CD4-positive, alpha-beta T cell treated with Interferon alpha-2 for 1 hour (primary cell): ENCODE results near the gene SLC38A10.

Experiments
- DNase-seq, 2 donors: peaks; one replicate each; pipeline ENCODE4 v3.0.0-alpha.2; 2020 to 2022

SLC38A10 gene

DNA sequence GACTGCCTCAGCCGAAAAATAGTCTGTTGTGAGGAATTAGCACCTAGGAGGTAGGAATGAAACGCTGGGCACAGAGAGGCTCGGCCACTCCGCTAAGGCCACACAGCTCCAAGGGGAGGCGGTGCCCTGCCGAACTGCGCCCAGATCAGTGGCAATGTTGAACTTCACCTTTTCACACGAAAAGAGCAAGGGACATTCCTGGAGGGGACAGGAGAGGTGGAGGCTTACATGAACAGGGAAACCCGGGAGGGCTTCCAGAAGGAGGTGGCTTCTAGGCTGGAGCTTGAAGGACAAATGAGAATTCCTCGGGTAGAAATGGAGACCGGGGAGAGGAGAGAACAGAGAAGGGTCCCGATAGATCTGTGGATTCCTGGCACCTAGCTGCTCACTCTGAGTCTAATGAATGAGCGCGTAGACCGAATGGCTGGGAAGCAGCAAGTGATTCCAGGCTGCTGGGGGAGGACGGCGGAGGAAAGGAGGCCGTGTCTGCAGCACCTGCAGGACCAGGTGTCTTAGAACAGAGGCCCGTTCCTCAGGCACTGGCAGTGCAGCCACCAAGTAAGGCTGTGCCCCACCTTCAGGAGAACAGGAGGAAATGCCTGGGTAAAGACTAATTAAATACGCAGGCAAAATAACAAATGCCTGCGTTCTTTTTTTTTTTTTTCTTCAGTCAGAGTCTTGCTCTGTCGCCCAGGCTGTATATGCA, 722 bp upstream of the SLC38A10 start:
- peak; percentile 61 to 72 for DNase-seq

DNA sequence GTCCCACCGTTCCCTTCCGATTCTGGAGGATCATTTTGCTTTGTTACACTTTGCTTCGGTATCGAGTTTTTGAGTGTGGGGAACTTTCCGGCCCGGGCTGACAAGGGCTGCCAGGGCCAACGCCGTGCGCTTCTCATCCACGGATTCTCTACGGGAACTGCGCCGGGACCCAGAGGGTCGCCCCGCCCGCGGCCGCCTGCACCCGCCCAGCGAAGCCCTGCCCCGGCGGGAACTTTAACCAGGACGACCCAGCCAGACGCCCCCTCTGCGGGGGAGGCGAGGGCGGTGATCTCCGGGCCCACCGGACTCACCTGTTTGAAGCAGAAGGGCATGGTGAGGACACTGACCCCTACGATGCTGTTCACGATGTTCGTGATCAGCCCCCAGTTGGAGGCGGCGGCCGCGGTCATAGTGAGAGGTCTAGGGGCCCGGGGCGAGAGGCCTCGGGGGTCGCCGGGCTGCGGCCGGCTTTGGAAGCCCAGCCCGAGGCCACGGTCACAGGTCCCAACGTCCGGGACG, 536 bp downstream of the SLC38A10 start:
- peak in 1 of 2 donors; percentile 17 for DNase-seq

DNA sequence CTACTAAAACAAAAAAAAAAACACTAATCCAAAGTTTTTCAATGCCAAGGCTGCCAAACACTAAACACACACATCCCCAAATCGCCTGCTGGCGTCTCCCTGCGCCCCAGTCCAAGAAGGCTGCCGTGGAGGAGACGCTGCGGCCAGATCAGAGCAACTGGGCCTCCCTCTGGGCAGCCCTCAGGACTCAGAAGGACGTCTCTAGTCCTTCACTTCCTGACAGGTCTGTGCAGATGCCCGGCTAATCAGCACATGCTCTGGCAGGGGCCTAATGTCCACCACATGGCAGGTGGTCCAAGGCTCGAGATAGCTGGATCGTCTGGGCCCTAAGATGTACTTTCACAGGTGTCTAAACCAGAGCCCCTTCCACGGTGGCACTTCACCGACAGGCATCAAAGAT, 2.7 kb downstream of the SLC38A10 start:
- DNase-seq, result no peak

DNA sequence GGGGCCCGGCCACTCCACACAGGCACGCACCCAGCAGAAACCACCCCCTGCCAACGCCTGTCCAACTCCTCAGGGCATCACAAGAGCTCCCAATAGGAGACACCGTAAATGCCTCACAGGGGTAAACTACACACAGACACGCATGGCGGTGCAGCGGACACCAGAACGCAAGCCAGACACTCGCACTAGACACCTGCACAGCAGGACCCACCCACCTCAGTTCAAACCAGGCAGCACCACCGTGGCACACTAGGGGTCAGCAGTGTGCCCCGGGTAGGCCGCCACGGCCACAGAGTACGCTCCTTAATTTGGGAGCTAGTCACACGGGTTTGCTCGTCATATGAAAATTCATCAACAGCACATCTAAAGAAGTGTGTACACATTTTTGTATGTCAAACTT, 3.4 kb downstream of the SLC38A10 start:
- peak; percentile 73 to 80 for DNase-seq

DNA sequence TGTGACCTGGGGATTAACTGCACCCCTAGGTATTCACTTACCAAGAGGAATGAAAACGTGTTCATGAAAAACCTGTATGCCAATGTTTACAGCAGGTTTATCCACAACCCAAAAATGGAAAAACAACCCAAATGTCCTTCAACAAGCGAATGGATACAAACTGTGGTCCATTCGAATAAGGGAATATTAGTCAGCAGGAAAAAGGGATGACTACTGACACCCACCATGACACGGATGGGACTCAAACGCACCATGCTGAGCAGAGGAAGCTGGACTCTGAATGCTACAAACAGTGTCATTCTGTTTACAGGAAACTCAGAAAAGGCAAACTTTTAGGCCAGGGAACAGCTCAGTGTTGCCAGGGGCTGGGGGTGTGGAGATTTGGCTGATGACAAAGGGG, 4.9 kb downstream of the SLC38A10 start:
- DNase-seq, result no peak

DNA sequence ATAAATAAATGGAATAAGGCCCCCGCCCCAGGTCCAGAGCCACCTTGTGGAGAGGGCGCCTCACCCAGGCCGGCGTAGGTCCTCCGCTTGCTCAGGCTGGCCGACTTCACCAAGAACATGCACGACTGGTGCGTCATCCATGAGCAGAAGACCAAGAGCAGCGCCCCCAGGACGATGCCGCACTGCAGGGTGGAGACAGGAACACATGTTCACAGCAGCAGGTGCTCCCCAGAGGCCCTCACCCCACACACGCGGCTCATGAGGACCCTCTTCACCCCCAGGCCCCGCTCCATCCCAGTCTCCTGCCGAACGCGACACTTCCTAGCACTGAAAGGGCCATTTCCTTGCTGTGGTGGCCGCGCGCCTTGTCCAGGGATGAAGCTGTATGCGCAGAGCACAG, 5.5 kb downstream of the SLC38A10 start:
- no peak for DNase-seq

DNA sequence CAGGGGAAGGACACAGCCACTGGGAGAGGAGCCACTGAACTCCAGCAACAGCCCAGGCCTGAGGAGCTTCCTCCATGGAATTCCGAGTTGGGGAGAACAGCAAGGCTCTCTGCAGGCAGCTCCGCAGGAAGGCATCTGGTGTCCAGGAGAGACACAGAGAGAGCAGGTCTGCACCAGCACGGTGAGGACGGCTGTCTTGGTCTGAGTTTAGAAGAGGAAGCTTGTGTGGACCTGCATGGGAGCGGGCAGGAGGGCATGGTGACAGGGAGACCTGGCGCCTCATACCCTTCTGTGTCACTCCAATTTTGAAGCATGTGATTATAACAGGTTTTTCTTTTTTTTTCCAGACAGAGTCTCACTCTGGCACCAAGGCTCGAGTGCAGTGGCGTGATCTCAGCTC, 6.4 kb downstream of the SLC38A10 start:
- no peak for DNase-seq

DNA sequence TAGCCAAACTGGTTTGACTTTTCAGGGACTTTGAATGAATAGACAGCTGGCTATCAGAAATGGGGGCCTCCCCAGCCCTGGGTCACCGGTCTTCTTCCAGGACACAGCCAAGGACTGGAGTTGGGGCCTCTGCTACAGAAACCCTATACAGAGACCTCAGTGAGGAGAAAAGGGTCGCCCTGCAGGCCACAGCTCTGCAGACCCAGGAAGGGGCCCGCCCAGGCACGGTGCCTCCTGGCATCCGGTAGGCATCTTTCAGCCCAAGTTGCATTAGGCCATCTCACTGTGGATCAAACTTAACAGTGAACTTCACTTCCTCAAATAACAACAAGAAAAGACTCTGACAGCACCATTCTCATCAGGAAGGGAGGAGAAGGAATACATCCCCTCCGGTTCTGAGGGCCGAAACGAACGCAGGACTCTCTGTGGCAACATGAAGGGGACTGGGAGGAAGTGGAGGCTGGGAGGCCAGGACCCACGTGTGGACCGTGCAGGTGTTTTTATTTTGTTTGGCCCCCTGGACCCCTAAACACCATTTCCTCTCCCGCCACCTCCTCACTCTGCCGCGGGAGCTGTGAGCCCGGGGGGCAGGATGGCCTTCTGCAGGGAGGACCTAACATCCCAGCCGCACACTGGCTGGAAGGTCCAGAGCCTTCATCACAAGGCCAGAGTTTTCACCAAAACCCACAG, 7.2 kb downstream of the SLC38A10 start:
- no peak for DNase-seq

DNA sequence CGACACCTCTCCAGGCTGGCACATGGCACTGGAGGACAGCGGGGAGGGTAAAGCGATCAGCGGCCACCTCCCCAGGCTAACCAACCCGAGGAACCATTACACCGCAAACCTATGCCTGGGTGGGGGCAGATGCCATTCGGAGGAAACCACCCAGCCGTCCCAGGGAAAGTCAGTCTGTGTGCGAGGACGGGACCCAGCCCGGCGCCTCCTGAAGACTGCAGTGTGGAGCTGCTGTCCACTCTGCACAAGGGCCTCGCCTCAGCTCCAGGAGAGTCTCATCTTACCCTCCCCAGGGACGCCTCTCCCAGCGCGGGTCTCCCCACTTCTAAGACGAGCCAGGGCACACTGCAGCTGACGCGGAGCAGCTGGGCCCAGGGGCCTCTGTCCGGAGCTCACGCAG, 8.0 kb downstream of the SLC38A10 start:
- no peak for DNase-seq

DNA sequence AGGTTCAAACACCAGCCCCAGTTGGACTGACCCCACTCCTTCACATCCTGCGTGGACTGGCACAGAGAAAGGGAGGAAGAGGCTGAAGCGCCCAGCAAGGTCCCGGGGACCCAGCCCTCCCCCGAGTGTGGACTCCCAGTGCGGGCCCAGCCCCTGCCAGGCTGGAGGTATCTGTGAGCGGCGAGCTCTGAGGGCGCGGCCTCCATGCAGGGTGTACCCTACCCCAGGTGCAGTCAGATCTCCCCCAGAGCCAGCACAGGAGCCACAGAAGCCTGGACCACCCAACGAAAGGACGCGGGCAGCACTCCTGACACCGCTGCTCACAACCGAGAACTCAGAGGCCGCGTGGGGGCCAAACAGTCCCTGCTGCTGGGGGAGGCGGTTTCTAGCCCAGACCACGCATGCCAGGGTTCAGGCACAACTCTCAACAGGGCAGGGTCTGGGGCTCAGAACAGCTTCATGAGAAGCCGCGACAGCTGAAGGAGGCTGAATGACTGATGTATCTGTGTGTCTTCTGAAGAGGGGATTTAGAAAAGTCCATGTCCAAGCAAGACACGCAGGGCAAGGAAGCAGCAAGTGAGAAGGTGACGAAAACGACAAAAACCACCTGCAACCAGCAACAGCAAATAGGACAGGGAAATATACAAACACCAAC, 8.5 kb downstream of the SLC38A10 start:
- DNase-seq, result no peak

DNA sequence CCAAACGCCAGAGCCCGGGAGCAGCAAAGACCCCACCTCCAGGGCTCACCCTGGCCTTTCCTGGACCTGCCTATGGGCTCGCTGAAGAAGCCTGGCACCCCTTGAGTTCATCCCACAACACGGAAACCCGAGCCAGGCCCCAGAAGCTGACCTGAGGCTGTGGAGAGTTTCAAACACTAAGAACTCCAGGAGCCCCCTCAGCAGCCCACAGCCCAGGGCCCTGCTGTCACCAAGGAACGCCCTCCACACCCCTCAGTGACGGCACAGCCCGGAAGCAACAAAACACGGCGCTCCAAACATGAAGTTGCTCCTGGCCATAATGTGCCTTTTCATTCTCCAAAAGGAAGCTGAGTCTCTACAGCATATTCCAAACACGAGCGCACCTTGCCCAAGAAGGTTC, 9.2 kb downstream of the SLC38A10 start:
- DNase-seq, result no peak

DNA sequence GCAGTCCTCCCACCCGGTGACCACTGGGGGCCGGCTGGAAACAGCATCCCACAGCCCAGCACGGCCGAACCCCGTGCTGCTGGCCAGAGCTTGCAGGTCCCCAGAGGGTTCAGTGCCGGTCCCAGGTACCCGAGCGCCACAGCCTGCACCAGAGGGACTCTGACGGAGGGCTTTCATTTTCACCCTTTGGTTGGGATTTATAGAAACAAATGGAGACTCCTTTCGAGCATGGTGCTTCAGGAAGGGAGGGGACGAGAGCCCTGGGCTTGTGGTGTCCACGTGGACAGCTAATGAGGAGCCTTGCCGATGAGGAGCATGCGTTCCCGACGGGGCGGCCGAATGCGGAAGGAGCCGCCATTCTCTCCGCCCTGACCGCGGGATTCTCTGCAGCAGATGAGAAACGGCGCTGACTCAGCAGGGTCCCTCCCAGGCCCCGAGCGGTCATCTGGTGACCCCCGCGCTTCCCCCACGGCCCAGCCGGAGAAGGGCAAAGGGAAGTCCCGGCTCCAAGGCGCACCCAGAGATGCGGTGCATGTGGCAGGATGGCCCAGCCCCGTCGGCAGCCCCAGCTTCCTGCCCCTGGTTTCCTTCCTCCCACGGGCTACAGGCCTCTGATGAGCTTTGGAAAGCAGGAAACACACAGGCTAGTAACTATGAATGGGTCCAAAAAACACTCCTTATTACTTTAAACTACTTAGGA, 9.8 kb downstream of the SLC38A10 start:
- peak; percentile 60 to 78 for DNase-seq

DNA sequence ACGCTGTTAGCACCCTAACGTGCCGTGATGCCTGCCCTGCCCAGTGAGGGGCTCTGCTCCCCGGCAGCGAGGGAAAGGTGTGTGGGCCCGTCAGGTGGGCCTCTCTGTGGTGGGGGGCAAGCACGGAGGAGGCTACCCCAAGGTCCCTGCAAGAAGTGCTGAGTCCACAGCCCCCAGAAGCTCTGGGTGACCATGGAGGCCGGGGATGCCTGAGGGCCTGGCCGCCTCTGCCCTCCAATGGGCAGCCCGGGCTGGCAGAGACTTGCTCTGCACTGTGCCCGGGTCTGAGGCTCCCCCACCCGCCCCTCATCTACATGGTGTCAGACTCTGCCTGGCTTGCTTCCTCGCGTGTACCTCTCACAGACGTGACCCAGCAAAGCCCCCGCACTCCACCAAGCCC, 12.2 kb downstream of the SLC38A10 start:
- no peak for DNase-seq

DNA sequence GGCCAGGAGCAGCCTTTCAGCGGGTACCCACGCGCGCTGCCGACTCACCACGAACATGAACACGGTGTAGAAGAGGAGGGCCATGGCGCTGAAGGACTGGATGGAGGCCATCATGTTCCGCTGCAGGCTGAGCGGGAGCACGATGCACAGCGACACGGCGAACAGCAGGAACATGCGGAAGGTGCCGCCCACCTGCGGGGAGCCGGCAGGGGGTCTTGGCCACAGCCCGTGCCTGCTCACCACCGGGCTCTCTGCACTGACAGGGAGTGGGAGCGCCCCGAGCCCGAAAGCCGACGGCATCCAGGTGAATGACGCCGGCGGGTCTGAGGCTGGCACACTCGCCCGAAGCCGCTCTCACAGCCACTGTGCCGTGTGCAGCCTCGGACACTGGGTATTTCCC, 13.0 kb downstream of the SLC38A10 start:
- no peak for DNase-seq

DNA sequence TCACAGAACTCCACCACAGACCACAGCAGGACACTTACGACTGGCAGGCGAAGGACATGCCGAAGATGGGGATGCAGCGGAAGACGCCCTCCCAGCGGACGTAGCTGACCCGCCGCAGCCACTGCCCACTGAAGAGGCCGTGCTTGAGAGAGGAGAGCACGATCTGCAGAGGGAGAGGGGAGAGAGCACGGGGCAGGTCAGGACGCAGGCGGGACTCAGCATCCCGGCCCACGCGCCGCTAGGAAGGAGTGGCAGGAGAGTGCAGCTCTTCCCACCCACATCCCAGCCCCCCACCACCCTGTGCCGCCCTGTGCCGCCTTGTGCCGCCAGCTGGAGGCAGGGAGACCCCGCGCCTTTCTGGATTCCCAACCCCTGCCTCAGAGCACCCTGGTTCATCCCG, 14.5 kb downstream of the SLC38A10 start:
- DNase-seq, result no peak

DNA sequence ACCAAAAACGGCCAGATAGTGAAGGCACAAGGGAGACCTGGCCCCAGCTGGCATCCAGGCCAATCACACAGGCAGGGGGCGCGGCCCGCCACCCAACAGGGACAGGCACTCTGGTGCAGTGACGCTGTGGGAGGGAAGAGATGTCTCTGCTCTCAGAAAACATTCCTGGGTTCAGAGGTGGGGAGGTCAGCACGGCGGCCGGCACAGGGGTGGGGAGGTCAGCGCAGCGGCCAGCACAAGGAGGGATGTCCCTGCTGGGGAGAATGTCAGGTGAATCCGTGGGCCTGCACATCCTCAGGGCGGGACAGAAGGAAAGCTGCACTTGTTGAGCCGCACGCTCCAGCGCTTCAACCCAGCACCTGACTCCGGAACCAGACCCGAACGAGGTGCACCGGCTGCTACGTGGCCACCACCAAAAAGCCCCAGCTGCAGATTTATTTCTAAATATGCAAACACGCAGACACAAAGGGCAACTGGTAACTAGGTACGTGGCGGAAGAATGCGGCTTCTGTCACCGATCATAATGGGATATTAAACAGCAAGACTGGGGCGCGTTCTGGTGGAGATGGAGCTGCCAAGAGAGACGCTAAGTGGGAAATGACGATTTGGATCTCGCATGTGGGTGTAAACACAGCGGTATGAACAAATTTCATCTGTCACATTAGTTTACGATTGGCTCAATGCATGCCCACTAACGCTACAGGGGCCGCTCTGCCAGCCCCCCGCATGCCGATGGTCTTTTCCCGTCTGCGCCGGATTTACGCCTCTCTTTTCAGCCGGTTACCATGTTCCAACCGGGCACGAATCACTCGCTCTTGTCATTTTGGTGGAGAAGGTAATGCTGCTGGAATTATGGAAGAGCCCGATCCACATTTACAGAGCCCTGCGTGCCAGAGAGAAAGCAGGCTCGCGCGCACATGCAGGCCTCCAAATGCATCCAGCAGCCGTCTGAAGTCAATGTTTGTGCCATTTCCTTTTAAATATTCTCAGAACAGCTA, 15.5 kb downstream of the SLC38A10 start:
- DNase-seq, result no peak

DNA sequence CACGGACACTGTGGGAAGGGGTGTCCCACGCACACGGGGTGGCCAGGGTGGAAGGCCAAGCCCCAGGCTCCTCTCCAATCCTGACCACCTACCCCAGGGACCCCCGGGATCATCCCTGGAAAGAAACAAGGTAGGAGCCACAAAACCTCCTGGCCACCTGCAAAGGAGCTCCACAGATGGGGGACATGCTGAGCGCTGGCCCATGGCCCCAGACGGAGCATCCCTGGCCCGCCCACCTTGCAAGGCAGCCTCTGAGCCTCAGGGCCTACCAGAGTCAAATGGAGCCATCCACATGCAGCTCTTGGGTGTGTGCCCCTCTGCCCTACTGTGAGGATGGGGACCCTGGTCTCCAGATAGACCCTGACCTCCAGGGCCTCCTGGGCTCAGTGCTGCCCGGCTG, 16.3 kb downstream of the SLC38A10 start:
- DNase-seq, result no peak

DNA sequence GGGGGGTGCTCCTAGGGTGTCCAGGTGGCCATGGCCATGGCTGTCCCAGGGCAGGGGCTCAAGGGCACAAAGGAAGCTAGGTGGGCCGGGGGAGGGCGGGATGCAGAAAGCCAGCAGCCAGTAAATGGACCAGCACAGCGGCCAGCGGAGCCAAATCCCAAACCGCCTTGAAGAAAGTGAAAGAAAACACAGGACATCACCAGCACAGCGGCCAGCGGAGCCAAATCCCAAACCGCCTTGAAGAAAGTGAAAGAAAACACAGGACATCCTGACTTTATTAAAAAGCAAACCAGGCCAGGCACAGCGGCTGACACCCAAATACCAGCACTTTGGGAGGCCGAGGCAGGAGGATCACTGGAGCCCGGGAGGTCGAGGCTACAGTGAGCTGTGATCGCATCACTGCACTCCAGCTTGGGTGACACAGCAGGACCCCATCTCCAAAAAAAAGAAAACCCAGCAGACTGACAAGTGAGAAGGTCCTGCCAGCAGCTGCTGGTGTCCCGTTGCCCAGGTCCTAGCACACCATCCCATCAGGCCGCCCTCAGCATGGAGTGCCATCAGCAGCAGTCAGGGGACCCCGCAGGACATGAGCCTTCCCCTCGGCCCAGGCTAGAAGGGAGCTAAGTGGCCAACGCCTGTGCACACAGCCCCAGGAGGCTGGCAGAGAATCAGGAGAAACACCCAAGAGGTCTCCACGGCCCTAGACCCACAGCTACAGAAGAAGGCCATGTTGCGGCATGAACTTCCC, 17.0 kb downstream of the SLC38A10 start:
- DNase-seq, result no peak

DNA sequence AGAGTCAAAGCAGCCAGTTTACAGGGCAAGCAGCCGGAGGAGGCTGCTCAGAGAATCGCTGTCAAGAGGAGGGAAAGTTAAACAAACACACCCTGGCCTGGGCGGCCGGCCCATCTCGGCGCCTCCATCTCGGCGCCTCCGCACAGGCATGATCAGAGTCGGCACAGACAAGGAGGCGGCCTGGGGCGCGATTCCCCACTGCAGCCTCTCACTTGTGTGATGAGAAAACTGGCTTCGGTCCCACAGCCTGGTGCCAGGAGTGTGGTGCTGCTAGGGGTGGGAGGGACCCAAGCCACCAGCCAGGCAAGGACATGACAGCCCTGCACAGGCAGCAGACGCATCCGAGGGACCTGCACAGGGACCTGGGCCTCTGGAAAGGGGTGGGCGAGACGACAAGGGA, 17.7 kb downstream of the SLC38A10 start:
- no peak for DNase-seq

DNA sequence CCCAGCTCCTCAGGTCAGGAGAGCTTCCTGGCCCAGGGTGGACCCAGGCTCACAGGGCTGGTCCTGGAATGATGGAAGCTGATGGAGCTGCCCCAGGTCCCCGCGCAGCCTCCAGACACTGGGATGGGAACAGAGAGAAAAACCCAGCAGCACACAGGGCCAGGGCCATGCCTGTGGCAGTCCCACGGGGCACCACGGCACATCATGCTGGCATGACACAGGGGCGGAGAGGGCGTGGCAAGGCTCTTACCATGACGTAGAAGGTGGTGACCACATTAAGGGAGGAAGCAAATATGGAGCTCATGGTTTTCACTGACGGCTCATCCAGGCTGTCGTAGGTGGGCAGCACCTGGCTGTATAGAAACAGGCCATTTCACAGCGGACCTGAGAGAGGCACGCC, 18.3 kb downstream of the SLC38A10 start:
- no peak for DNase-seq

DNA sequence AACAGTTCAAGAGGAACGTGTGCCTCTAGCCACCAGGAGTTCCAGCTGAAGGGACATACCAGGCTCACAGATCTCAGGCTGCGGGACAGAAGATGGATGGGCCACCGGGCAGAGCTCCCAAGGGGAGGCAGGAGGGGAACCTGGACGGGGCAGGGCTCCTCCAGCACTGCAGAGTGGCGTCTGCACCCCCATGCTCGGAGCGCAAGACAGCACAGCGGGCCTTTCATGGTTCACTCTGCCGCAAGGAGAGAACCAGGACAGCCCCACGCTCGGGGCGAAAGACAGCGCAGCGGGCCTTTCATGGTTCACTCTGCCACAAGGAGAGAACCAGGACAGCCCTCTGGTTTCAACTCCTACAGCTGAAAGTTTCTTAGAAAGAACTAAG, 20.6 kb downstream of the SLC38A10 start:
- no peak for DNase-seq
